Stimulated activated CD8-positive, alpha-beta memory T cell treated with anti-CD3 and anti-CD28 coated beads, Interleukin-7, amount 100 ng/mL, for 1 hour (primary cell): ENCODE results near the gene ENOX1.

ENCODE experiments used
- DNase-seq, 2 donors: peaks; one replicate each; pipeline ENCODE4 v3.0.0-alpha.2; 2020; ENCODE audit warnings: low read depth in 2 of 2

The ENOX1 gene

DNA sequence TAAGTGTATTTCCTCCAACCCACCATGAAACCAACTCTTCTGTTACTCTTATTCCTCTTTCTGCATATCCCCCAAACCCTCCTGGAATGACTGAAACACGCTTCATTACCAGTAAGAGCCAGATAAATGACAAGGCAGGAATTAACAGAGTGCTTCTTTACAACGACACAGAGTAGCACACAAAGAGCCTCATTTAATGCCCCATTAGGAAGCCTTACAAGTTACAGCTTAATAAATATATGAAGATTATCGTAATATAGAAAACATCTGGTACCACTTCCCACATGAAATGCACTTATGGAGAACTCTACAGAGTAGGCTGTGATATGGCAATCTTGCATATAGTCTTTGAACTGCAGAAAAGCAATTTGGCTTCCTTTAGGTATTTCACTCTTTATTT is 116.8 kb downstream of the ENOX1 start:
- no peak for DNase-seq

DNA sequence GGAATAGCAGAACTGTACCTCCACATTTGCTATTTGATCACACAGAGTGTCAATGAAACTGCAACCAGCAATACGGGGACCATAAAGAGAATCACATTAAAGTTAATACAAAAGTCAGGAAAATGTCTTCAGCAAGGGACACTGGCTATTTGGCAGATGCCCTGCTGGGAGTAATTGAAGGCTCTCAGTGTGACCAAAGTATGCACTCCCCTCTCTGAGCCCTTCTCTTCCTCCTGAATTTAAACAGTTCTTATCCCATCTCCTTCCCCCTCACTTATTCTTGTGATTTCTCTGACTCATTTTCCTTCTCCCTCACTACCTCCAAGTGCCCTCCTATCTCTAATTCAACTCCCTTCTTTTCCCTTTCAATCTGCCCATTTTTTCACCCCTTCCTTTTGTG is 117.7 kb downstream of the ENOX1 start:
- DNase-seq = no peak

DNA sequence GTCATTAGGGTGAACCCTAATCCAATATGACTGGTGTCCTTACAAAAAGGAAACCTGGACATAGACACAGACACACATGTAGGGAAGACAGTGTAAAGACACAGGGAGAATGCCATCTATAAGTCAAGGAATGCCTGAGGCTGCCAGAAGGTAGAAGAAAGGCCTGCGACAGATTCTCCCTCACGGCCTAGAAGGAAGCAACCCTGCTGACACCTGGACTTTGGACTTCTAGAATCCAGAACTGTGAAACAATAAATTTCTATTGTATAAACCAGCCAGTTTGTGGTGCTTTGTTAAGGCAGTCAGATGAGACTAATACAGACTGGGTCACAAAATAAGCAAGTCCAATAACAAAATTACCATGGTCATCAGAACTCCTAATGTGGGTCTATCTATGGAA is 120.4 kb downstream of the ENOX1 start:
- DNase-seq = no peak

DNA sequence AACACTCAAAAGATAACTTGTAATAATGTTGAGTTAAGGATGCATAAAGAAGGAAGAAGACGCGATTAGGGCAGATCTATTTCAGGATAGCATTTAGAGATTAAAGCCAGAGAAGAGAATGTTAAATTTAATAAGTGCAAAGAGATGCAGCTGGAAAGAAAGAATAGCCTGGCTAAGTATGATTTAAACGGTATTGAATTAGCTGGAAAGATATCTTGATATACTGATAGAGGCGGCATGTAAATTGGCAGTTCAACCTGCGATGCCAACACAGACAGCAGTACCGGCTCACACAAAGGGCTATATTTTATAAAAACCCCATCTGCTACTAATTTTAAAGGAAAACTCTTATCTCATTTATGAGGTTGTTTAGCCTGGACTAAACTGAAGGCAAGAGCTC is 121.4 kb downstream of the ENOX1 start:
- DNase-seq = no peak

DNA sequence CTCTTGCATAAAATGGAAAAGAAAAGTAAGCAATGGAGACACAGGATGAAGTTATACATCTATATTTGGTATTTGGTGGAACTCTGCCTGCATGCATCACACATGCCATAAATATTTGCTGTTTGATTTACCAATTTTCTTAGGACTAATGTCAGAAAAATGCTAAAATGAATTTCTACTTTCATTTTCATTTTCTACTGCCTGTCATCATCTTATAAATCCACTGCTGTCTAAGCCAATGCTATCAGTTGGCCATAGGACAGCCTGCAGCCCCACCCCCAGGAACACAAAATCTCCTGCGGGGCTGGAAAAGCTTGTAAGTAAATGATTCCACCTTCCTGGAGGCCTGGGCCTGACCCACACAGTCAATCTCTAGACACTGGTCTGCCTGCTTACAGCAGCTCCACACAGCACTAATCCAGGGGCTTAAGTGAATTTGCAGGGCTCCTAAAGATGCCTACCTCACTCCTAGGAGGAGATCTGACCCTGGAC is 122.0 kb downstream of the ENOX1 start:
- no peak for DNase-seq

DNA sequence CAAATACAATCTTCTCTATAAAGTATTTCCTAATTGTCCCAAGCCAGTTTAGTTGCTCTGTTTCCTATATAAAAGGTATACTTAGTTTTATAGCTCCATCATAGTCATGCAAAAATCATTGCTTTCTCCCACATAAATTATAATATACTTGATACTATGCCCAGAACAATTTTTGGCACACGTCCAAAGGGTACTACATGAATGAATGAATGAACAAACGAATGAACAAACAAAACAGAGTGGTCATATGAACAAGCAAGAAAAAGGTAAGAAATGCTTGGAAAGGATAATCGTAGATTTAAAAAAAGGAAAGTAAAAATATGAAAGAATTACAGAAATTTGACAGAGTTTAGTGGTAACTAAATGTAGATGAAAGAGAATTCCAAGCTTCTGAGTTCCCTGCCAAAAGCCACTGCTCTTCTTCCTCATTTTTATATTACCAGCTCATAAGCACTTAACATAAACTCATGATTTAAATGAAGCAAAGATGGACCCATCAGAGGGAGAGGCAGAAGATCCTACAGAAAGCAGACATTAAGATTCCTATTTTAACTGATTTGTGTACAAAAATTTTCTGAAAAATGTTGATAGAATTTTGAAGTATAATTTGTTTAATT is 123.2 kb downstream of the ENOX1 start:
- DNase-seq = no peak

DNA sequence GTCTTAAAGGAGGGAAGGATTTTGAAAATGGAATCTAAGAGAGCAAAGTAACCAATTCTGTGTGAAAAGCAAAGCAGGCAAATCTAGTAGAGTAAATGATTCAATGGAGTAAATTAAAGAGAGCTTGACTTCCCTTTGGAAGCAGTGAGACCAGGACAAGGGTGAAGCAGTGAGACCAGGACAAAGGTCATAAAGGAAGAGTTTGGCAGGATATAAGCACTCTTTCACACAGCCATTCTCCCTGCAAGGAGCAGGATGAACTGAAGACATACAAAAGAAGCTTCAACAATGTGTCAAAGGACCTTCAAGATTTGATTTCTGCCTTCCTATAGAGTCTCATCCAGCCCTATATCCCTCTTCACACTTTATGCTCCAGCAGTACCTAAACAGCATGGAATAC is 123.8 kb downstream of the ENOX1 start:
- DNase-seq = no peak

DNA sequence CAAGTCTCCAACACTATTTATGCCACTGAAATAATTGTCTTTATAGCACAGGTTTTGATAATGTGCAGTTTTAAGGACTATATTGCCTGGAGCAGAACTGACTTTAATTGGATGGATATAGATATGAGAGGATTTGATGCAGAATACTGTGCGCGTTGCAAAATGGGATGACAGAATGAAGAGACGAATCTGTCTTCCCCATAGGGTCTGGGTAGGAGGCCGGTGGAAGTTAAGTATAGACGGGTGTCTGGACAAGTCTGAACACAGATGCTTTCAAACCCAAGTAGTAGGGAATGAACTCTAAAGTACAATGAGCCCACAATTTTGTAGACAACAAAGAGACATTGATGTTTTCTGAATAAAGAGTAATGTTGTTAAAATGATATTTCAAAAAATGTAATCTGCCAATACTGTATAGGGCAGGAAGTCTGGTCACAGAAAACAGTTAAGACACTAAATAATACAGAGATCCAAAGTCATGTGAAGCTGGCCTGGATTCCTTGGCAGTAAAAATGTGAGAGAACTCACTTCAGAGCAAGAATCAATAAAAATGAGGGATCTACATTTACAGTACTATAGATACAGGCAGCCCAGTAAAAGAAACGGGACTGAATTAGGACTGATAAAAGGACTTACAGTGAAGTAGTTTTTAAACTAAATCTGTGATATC is 125.5 kb downstream of the ENOX1 start:
- no peak for DNase-seq

DNA sequence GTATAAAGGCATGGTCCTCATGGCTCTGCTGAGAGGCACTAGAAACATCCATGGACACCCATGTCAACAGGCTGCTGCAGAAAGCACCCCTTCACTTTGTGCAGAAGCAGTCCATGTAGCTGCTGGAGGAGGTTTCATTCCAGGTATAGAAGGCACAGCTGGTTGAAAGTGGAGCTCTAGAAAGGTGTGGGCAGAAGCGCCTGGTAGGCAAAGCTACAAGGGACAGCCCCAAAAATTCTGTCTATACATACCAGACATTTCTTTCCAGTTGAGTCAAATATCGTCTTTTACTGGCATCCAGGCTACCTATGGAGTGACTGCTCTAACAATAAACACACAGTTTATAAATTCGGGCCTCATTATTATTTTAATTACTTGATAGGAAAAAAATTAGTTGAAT is 129.3 kb downstream of the ENOX1 start:
- DNase-seq = no peak

DNA sequence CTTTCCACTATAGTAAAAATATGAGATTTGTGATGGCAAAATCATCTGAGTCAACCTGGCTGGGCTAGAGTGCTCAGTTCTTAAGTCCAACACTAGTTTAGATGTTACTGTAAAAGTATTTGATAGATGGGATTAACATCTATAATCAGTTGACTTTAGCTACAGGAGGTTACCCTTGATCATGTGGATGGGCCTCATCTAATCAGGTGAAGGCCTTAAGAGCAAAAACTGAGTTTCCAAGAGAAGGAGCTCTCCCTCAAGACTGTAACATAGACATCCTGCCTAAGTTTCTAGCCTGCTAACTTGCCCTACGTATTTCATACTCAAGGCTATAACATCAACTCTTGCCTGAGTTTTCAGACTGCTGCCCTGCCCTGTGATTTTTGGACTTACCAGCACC is 132.8 kb downstream of the ENOX1 start:
- no peak for DNase-seq

DNA sequence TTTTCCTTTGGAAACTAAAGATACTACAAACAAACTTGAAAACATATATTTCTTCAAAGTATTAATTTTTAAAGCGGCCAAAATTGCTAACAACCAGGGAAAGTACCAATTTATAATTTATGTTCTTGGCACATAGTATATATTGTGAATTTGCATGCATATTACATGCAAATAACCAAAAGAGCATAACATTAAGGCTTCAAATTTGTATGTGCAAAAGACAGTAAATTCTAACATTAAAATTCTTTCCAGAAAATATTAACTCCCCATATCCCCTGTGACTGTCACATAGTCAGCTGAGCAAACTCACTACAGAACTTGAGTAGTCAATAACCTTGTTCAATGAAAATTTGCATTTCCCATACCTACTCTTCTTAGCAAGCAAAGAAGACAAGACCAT is 133.4 kb downstream of the ENOX1 start:
- DNase-seq = no peak

DNA sequence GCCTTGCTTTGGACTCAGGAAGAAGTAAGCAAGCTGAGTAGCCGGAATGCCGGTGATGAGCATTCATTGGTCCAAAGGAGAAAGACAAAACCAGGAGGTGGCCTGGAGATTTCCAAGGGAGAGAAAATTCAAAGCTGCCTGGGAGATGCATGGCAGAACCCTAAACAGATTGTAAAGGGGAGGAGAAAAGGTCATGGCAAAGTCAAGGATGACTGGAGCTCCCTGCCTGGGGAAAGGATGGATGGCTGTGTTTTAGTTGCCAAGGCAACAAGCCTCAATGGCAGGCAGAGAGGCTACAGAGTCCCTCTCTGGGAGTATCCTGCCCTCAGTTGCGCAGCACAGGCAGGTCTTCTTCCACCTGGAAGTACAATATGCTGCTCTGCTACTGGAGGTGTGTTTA is 134.0 kb downstream of the ENOX1 start:
- DNase-seq = no peak

DNA sequence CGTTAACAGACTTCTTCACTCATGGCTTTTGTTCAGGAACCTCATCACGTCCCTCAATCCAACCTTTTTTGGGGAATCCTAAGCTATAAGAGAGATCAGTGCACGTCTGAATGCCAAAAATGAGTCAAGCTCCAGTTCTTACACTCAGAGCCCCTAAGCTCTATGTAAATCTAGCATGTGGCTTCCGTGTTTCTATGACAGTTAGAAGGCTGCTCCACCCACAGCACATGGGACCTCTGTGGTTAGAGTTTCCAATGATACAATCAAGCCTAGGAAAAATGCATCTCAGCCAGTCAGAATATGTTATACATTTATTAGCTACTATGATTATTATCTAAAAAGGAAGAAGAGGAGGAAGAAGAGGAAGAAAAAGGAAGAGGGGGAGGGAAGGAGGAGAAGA is 135.9 kb downstream of the ENOX1 start:
- DNase-seq = no peak

DNA sequence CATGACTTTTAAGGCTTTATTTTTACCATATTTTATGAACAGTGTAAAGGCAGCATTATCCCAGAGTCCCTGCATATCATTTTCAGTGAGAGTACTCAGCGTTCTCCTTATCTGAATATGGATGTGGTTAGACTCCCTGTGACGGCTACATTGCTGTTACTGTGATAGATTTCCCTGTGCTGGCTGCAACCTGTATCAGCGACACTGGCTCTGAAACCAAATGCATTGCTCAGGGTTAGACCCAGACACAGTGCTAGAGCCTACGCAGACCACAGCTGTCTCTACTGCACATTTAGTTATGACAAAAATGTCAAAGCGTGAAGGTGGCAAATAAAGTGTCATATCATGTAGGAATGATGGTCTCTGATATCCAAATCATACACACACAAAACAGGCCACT is 138.0 kb downstream of the ENOX1 start:
- no peak for DNase-seq

DNA sequence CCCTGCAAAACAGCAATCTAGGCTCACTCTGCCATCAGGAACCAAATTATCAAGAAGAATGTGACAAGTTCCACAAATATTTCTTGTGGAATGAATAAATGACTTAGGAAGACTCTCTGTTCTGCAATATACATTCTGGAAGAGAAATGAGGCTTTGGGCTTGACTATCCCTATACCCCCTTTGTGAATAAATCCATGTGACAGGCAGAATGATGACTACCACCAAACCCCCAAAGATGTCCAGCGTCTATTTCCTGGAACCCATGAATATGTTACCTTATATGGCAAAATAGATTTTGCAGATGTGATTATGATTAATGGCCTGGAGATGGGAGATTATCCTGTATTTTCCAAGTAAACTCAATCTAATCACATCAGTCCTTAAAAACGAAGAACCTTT is 139.3 kb downstream of the ENOX1 start:
- no peak for DNase-seq

DNA sequence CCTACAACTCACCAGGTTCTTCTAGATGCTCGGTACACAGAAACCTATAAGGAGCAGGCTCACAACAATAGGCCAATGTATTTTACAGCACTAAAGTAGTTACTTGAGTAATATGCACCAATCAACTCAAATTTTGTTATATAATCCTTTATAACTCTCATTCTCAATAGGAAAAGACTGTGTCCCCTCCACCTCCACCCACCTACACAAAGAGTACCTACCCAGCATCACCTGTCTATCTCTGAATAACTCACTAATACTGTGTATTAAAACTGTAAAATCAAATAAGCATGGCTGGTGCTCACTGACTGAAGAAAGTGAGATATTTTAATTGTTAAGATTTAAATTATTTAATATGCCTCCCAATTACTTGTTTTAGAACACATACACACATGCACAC is 146.3 kb downstream of the ENOX1 start:
- DNase-seq = no peak

DNA sequence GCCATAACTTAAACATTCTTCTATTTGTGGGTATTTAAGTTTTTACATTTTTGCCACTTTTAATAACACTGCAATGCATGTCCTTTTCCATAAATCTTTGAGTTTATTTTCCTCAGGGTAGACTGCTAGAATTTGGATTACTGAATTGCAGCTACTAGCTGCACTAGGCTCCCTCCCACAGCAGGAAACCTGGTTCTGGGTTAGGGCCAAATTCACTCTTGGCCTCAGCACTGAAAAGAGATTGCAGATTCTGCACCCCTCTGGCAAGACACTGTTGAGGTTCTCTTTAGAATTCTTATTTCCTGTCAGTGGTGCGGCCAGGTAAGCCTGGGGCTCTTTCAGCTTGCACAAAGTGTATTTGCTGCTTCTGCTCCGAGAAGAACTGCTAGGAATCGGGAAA is 155.7 kb downstream of the ENOX1 start:
- DNase-seq = no peak

DNA sequence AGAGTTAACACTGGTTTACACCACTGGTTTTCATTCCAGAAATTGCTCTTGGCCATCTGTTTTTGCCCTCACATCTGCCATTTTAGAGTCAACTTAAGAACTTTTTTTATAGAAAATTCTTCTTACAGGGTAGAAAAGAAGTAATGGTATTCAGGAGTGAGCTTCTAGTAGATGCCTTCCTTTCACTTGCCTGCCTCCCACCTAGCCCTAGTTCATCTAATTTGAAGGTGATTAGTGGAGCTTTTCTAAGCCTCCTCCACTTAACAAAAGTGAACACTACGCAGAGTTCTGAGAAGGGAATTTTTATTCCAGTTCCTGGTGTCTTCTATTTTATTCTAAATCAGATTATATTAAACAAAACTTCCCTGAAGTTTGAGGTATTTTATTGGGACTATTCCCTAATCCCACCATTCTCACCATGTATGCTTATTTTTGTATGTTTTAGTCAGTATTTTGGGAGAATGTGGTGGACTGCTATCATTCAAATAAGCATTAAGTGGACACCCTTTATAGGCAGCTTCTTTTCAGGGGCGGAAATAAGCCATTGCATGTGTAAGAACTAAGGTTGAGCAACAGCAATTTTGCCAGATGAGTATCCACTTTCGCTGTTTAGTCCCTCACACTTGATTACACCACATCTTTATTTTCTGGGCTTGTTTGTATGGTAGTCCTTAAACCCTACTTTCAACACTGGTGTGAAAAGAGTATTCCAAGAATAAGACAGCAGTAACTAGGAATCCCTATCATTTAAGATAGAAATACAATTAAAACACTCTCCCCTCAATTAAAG is 156.9 kb downstream of the ENOX1 start:
- no peak for DNase-seq

DNA sequence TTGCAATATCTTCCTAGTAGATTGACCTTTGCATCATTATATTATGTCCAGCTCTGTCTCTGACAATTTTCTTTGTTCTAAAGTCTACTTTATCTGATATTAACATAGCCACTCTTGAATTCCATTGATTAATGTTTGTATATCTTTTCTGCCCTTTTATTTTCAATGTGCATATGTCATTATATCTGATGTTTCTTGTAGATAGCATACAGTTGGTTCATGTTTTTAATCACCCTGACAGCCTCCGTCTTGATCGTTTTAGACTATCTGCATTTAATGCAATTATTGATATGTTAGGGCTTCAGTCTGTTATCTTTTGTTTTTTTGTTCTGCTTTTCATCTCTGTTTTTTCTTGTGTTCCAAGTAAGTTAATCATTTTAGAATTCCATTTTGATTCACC is 159.8 kb downstream of the ENOX1 start:
- DNase-seq = no peak

DNA sequence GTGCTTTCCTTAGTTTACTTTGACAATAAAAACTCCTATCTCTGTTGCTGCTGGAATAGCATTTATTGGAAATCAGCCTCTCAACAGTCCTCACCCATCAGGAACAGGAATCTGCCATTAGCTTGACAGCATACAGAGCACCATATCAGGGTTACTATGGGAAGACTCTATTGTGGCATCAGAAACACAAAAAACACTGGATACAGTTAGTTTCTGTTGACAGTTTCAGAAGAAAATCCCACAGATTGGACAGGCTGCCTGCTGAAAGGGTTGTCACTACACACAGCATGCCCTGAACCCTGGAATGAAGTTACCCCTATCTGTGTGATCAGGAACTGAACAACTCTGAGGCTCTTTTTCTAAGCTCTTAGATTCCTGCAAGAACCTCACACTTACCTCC is 172.7 kb downstream of the ENOX1 start:
- no peak for DNase-seq

DNA sequence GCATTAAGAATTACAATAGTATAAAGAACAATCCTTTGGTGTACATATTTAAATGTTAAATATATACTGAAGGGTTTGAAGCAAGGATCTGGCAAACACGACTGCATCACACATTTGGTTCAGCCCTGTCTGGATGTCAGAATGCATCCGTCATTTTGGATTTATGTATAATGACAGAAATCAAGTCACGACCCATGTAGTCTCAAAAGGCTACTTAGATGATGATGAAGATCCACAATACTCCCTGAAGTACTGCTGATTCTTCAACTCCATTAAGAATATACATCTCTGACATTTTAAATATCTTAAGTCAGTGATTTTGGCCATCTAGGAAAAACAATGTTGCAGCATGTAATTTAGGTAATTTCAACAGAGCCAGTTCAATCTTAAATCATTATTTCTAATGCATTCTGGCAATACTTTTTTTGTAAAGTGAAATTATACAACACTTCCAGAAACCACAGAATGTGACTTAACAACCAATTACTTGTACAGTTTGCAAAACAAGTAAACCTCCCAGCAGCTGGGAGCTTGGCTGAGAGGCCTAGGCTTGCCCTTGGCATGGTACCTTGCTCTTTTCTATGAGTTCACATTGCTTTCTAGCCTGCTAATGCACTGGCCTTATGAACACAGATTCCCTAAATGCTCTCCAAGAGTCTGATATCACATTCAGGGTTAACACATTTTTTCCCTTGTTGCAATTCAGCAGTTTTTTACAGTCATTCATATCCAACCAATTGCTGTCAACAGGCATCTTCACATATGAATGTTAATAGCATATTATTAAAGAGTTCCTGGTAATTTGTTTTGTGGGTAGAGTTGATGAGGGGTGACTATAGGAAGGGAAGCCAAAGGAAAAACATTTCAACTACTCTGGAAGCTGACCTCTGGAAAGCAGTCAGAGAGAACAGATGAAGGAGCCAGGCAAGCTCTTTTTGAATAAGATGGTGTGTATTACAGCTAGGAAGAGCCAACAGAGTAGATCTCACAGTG is 175.2 kb downstream of the ENOX1 start:
- DNase-seq = no peak
